Fibroblast of lung (primary cell): ENCODE results near the gene EFNA5. TPM values are rescaled to one million over a fixed set of nuclear protein-coding genes. Genes with fewer than 3 reads are reported as not detected.

Experiments used
- DNase-seq, 2 donors: peaks; one replicate each; pipeline versions ENCODE4 v3.0.0 to v3.0.0-alpha.2; 2010; ENCODE audit warnings: low read depth in 2 of 2
- H2AFZ ChIP-seq: 2 replicates; pipeline ENCODE4 v1.5.1; 2012; ENCODE audit warnings: low read length, control low read depth, inconsistent platforms
- H3K27ac ChIP-seq: 2 replicates; pipeline ENCODE4 v1.5.1; 2011; ENCODE audit warnings: low read length, control low read depth; ENCODE audit not compliant: insufficient read depth
- H3K27me3 ChIP-seq: 2 replicates; pipeline ENCODE4 v1.5.1; 2011; ENCODE audit warnings: mild to moderate bottlenecking, low read length; ENCODE audit not compliant: control insufficient read depth, insufficient read depth
- H3K36me3 ChIP-seq: 2 replicates; pipeline ENCODE4 v1.5.1; 2011; ENCODE audit warnings: low read length; ENCODE audit not compliant: control insufficient read depth, insufficient read depth
- H3K4me1 ChIP-seq: 2 replicates; pipeline ENCODE4 v1.5.1; 2011; ENCODE audit warnings: low read length; ENCODE audit not compliant: control insufficient read depth, insufficient read depth; ENCODE audit errors: extremely low read depth
- H3K4me2 ChIP-seq: 2 replicates; pipeline ENCODE4 v1.5.1; 2011; ENCODE audit warnings: low read length, control low read depth; ENCODE audit not compliant: insufficient read depth; ENCODE audit errors: extremely low read depth
- H3K4me3 ChIP-seq, 4 experiments: fragments of 200-600 bp in 1 of 4; sonication (generic) in 1 of 4; replicated peaks in 1 of 4; 2 replicates each; pipeline ENCODE4 v1.5.1; 2011 to 2016; ENCODE audit warnings: low read length in 4 of 4, low read depth in 3 of 4, mild to moderate bottlenecking in 3 of 4, control low read depth in 2 of 4, inconsistent platforms in 1 of 4, mixed read lengths in 1 of 4; ENCODE audit not compliant: insufficient read depth in 1 of 4; ENCODE audit errors: control extremely low read depth in 1 of 4
- H3K79me2 ChIP-seq: 2 replicates; pipeline ENCODE4 v1.5.1; 2012; ENCODE audit warnings: mild to moderate bottlenecking, low read length, inconsistent platforms; ENCODE audit not compliant: control insufficient read depth, insufficient read depth
- H3K9ac ChIP-seq: 2 replicates; pipeline ENCODE4 v1.5.1; 2011; ENCODE audit warnings: mild to moderate bottlenecking, low read length, control low read depth; ENCODE audit not compliant: insufficient read depth
- H3K9me3 ChIP-seq: 2 replicates; pipeline ENCODE4 v1.5.1; 2012; ENCODE audit warnings: low read depth, low read length; ENCODE audit not compliant: control insufficient read depth, insufficient read depth
- H4K20me1 ChIP-seq: 2 replicates; pipeline ENCODE4 v1.5.1; 2011; ENCODE audit warnings: low read length; ENCODE audit not compliant: control insufficient read depth, insufficient read depth; ENCODE audit errors: extremely low read depth
- EZH2 ChIP-seq: IDR thresholded peaks from 2 replicates; pipeline ENCODE4 v1.5.1; 2012; ENCODE audit warnings: low read length, control low read depth, mild to moderate bottlenecking; ENCODE audit errors: missing control alignments
- polyA plus RNA-seq, 2 donors: library from polyadenylated mRNA; depleted of rRNA in 1 of 2; stranded (reverse) in 1 of 2; unstranded in 1 of 2; fragments of >200 nt; gene quantifications; 2 replicates each; pipeline ENCODE4 v1.2.1, GENCODE V29; 2011 to 2012; ENCODE audit warnings: missing spikeins in 1 of 2
- total RNA-seq: library from RNA; depleted of rRNA; stranded (reverse); fragments of >200 nt; gene quantifications from 2 replicates; pipeline ENCODE4 v1.2.1, GENCODE V29; 2014
- TF ChIP-seq, protein P1 (sequence below), 2 donors: IDR thresholded peaks in 1 of 2; conservative IDR thresholded peaks in 1 of 2; 1 replicate in 1 of 2; 2 replicates in 1 of 2; pipeline ENCODE4 v1.5.1; 2011 to 2012; ENCODE audit warnings: low read length in 2 of 2, control low read depth in 1 of 2, inconsistent platforms in 1 of 2, low read depth in 1 of 2, mild to moderate bottlenecking in 1 of 2

Gene EFNA5
- total and polyA plus RNA-seq, 2 donors (not counting 1 experiment from before 2014, with no cell fraction given), result 3.5 to 3.7 TPM

DNA sequence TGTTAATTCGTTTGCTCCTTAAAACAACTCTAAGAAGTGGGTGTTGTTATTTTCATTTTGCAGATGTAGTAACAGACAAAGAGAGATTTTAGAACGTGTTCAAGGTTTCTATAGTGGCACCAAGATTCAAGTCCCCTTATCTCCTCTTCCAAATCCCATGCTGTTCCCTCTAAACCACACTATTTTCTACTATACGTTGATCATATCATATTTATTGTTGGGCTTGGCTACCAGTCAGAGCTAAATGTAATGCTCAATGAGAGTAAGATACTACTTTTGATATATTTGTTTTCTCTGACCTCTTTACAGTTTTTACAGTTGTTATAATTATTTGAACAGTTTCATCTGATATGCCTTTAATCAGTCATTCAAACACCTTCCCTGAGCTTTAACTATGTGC, 212.9 kb downstream of the EFNA5 start:
- Histone ChIP-seq H3K4me1 (peaks cover 2% of the 10 kb centered on the region), H3K27me3 (no peaks in the 10 kb centered on the region), H2AFZ (no peak overlapping the region), H3K79me2 (no peaks in the 10 kb centered on the region), H3K27ac (no peak overlapping the region), H3K4me2 (no peak overlapping the region), H3K9ac (no peak overlapping the region), H3K4me3 (no peak overlapping the region), H4K20me1 (no peaks in the 10 kb centered on the region), H3K36me3 (no peaks in the 10 kb centered on the region), H3K9me3 (no peaks in the 10 kb centered on the region)
- no peak for TF ChIP-seq EZH2
- TF ChIP-seq, protein P1, sequence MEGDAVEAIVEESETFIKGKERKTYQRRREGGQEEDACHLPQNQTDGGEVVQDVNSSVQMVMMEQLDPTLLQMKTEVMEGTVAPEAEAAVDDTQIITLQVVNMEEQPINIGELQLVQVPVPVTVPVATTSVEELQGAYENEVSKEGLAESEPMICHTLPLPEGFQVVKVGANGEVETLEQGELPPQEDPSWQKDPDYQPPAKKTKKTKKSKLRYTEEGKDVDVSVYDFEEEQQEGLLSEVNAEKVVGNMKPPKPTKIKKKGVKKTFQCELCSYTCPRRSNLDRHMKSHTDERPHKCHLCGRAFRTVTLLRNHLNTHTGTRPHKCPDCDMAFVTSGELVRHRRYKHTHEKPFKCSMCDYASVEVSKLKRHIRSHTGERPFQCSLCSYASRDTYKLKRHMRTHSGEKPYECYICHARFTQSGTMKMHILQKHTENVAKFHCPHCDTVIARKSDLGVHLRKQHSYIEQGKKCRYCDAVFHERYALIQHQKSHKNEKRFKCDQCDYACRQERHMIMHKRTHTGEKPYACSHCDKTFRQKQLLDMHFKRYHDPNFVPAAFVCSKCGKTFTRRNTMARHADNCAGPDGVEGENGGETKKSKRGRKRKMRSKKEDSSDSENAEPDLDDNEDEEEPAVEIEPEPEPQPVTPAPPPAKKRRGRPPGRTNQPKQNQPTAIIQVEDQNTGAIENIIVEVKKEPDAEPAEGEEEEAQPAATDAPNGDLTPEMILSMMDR (conservative IDR thresholded peaks at IDR 0.05 in 1 of 2, IDR thresholded peaks at IDR 0.05 in 1 of 2; ENCODE audit: low read depth in 1 of 2, low read length in 2 of 2), result no peak
- DNase-seq, result no peak

- H3K9me3 ChIP-seq, result no peaks in the 10 kb centered on the region
- no peaks in the 10 kb centered on the region for H3K79me2 ChIP-seq
- DNase-seq, result no peak
- TF ChIP-seq EZH2, result no peak
- TF ChIP-seq, protein P1 (conservative IDR thresholded peaks at IDR 0.05 in 1 of 2, IDR thresholded peaks at IDR 0.05 in 1 of 2; ENCODE audit: low read depth in 1 of 2, low read length in 2 of 2), result no peak
- no peaks in the 10 kb centered on the region for H4K20me1 ChIP-seq
- H3K27ac ChIP-seq, result no peak overlapping the region
- H2AFZ ChIP-seq, result no peak overlapping the region
- H3K4me1 ChIP-seq, result peaks cover 2% of the 10 kb centered on the region
- no peak overlapping the region for H3K4me3 ChIP-seq
- no peak overlapping the region for H3K9ac ChIP-seq
- H3K4me2 ChIP-seq, result no peak overlapping the region
- no peaks in the 10 kb centered on the region for H3K36me3 ChIP-seq
- no peaks in the 10 kb centered on the region for H3K27me3 ChIP-seq
Measured at GRCh38 chr5:107457138-107457537, 213.6 kb downstream of the EFNA5 start.

GRCh38 chr5:107456281-107456715, 214.4 kb downstream of the EFNA5 start:
- Histone ChIP-seq H3K27ac (no peak overlapping the region), H3K9ac (no peak overlapping the region), H2AFZ (no peak overlapping the region), H3K4me3 (no peak overlapping the region), H3K36me3 (no peaks in the 10 kb centered on the region), H3K4me1 (peaks cover 2% of the 10 kb centered on the region), H3K27me3 (no peaks in the 10 kb centered on the region), H3K4me2 (no peak overlapping the region), H4K20me1 (no peaks in the 10 kb centered on the region), H3K79me2 (no peaks in the 10 kb centered on the region), H3K9me3 (no peaks in the 10 kb centered on the region)
- DNase-seq, result peak in 1 of 2 donors; percentile 18
- TF ChIP-seq, protein P1 (conservative IDR thresholded peaks at IDR 0.05 in 1 of 2, IDR thresholded peaks at IDR 0.05 in 1 of 2; ENCODE audit: low read depth in 1 of 2, low read length in 2 of 2), result no peak
- no peak for TF ChIP-seq EZH2
